ENCODE results near the gene DOCK10.

The DOCK10 gene

DNA sequence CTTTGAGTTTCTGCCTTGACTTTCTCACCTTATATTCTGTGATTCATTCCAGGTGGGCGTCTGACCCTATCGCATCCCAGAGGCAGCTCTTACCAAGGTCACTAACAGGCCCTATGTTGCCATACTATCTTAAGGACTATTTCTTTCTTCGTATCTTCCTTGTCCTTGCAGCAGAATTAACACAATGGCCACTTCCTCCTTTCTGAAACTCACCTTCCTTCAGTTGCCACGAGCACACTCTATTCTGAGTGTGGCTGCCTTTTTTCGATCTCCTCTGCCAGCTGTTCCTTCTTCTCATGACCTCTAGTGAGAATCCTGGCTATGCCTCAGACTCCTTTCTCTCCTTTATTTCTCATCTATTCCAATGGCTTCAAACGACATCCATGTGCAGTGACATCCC is 165.7 kb downstream of the DOCK10 start:
- no peak overlapping the region for H3K27ac ChIP-seq
- ChIA-PET POLR2A (ENCODE audit: low non-redundant PET) (no interaction called here), CTCF (no interaction called here)
- TF ChIP-seq, protein P1, sequence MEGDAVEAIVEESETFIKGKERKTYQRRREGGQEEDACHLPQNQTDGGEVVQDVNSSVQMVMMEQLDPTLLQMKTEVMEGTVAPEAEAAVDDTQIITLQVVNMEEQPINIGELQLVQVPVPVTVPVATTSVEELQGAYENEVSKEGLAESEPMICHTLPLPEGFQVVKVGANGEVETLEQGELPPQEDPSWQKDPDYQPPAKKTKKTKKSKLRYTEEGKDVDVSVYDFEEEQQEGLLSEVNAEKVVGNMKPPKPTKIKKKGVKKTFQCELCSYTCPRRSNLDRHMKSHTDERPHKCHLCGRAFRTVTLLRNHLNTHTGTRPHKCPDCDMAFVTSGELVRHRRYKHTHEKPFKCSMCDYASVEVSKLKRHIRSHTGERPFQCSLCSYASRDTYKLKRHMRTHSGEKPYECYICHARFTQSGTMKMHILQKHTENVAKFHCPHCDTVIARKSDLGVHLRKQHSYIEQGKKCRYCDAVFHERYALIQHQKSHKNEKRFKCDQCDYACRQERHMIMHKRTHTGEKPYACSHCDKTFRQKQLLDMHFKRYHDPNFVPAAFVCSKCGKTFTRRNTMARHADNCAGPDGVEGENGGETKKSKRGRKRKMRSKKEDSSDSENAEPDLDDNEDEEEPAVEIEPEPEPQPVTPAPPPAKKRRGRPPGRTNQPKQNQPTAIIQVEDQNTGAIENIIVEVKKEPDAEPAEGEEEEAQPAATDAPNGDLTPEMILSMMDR (conservative IDR thresholded peaks at IDR 0.05; ENCODE audit: low read depth), result no peak
- no peak for DNase-seq (ENCODE audit: low spot score)

DNA sequence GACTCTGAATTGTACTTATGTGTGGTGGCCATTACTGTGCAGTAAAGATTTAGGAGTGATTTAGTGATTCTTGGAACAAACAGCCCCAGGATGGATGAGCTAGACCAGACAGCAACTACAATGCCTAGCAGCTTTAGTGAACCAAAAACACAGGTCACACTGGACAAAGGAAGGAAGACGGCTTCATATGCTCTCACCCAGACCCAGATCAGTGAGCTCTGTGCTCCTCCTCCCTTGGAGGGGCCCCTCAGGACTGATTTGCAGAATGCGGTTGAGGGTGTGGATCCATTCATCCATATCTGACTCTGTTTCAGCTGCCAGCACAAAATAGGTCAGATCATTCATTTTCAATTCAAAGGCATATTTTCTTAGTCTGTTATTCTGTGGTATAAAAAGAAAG is 166.4 kb downstream of the DOCK10 start:
- no peak for DNase-seq (ENCODE audit: low spot score)
- ChIA-PET POLR2A (ENCODE audit: low non-redundant PET) (no interaction called here), CTCF (no interaction called here)
- no peak overlapping the region for H3K27ac ChIP-seq
- TF ChIP-seq, protein P1 (conservative IDR thresholded peaks at IDR 0.05; ENCODE audit: low read depth), result no peak

DNA sequence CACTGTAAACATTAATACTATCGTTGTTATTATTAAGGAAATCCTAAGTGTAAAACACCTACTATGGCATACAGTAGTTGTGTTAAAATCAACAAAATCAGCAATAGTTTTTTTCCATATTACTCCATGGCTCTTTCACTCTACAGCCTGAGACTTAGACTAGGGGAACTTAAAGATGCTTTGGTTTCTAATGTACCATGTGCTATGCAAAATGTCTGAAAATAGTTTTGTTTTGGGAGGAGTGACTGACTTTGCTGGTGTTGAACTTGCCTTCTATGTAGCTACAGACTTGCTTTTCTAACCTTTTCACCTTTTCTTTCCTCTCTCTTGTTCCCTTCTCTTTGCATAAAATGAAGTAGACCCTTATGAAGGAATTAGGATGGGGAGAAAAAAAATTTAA is 167.1 kb downstream of the DOCK10 start:
- CTCF ChIA-PET, result no interaction called here
- POLR2A ChIA-PET (ENCODE audit: low non-redundant PET), result no interaction called here
- no peak for DNase-seq (ENCODE audit: low spot score)
- H3K27ac ChIP-seq, result no peak overlapping the region
- TF ChIP-seq, protein P1 (conservative IDR thresholded peaks at IDR 0.05; ENCODE audit: low read depth), result no peak

DNA sequence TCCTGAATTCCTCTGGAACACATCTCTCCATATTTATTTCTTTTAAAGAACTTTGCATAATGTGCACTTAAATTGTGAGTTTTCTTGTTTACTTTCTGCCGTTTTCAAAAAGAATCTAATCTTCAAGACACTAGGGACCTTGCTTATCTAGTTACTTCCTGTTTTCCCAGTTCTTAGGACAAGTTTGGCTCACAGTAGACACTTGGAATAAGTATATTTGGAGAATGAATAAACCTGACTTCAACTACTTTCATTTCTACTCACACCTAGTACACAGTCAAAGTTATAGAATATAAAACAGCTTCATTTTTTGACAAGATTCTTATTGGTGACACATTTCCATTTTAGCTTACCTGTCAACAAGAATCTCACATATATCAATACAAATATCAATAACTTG is 170.5 kb downstream of the DOCK10 start:
- no peak for DNase-seq (ENCODE audit: low spot score)
- ChIA-PET POLR2A (ENCODE audit: low non-redundant PET) (no interaction called here), CTCF (no interaction called here)
- TF ChIP-seq, protein P1 (conservative IDR thresholded peaks at IDR 0.05; ENCODE audit: low read depth), result no peak
- no peak overlapping the region for H3K27ac ChIP-seq

DNA sequence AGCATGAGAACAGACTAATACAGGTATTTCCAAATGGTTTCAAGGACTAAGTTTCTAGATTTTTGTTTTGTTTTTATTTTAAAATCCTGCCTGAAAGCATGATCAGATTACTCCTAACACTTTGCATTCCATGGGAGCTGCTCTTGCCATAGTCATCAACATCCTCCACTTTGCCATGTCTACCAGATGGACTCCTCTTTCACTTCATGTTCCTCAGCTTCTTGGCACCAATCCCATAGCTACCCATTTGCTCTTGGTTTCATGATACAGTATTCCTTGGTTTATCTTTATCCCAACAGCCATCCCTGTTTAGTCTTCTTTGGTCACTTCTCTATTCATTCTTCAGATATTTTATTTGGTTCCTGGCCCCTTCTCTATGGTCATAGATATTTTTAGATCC is 171.9 kb downstream of the DOCK10 start:
- no peak overlapping the region for H3K27ac ChIP-seq
- TF ChIP-seq, protein P1 (conservative IDR thresholded peaks at IDR 0.05; ENCODE audit: low read depth), result no peak
- no peak for DNase-seq (ENCODE audit: low spot score)
- ChIA-PET POLR2A (ENCODE audit: low non-redundant PET) (no interaction called here), CTCF (interaction anchor here (0.6 kb wide), 1 partner anchor 1387 kb away, joined by 3 read pairs; no protein-coding TSS in a partner anchor)

DNA sequence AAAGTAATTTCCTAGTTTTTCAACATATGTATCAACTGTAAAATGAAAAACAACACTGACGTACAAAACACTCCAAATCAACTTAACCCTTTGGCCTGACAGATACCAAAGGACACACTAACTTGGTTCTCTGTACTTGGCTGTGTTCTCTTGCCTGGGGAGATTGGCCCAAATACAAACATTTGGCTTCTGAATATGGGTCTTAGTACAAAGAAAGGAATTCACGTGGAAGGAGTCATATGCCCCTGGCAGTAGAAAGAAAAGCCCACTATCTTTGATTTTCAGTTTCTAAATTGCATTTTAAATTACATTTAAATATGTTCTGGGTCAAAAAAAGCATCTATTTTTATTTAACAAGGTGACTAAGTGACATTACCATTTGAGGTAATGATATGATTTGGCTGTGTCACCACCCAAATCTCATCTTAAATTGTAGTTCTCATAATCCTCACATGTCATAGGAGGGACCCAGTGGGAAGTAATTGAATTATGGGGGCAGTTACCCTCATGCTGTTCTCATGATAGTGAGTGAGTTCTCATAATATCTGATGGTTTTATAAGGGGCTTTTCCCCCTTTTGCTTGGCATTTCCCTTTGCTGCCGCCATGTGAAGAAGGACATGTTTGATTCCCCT is 172.6 kb downstream of the DOCK10 start:
- no peak overlapping the region for H3K27ac ChIP-seq
- TF ChIP-seq, protein P1 (conservative IDR thresholded peaks at IDR 0.05; ENCODE audit: low read depth), result no peak
- CTCF ChIA-PET, result no interaction called here
- DNase-seq (ENCODE audit: low spot score), result peak; percentile 69
- POLR2A ChIA-PET (ENCODE audit: low non-redundant PET), result no interaction called here
